Lung (tissue), 12 donors: ENCODE data around the gene LIPC. TPM values are rescaled to one million over a fixed set of nuclear protein-coding genes. Genes with fewer than 3 reads are reported as not detected.

Experiments
- ATAC-seq: fragments of 200-7000 bp; cut with Tn5 transposase; one replicate; pipeline ENCODE4 v1.9.1; 2020; ENCODE audit warnings: moderate number of reproducible peaks; ENCODE audit not compliant: insufficient read depth, low FRiP score
- DNase-seq, 3 donors: peaks; one replicate each; pipeline ENCODE4 v3.0.0-alpha.2; 2013 to 2017
- H3K27ac ChIP-seq, 2 donors: one replicate each; pipeline ENCODE4 v1.5.1; 2013; ENCODE audit warnings: mild to moderate bottlenecking in 2 of 2, moderate library complexity in 2 of 2, control low read depth in 1 of 2, inconsistent platforms in 1 of 2, low read depth in 1 of 2, low read length in 1 of 2
- H3K27me3 ChIP-seq, 3 donors: one replicate each; pipeline ENCODE4 v1.5.1; 2013; ENCODE audit warnings: low read length in 2 of 3; ENCODE audit not compliant: control insufficient read depth in 3 of 3, insufficient read depth in 3 of 3
- H3K36me3 ChIP-seq, 4 donors: one replicate each; pipeline ENCODE4 v1.5.1; 2013; ENCODE audit warnings: low read length in 4 of 4, mild to moderate bottlenecking in 1 of 4, moderate library complexity in 1 of 4; ENCODE audit not compliant: control insufficient read depth in 4 of 4, insufficient read depth in 4 of 4
- H3K4me1 ChIP-seq, 5 donors: one replicate each; pipeline ENCODE4 v1.5.1; 2013; ENCODE audit warnings: low read length in 5 of 5, mild to moderate bottlenecking in 2 of 5, moderate library complexity in 1 of 5; ENCODE audit not compliant: control insufficient read depth in 5 of 5, insufficient read depth in 5 of 5
- H3K4me3 ChIP-seq: one replicate; pipeline ENCODE4 v1.5.1; 2013; ENCODE audit warnings: mild to moderate bottlenecking, control low read depth, moderate library complexity
- H3K9ac ChIP-seq, 2 donors: one replicate each; pipeline ENCODE4 v1.5.1; 2013; ENCODE audit warnings: low read length in 2 of 2, control low read depth in 1 of 2; ENCODE audit not compliant: insufficient read depth in 1 of 2
- H3K9me3 ChIP-seq, 4 donors: one replicate each; pipeline ENCODE4 v1.5.1; 2013; ENCODE audit warnings: low read length in 3 of 4, mild to moderate bottlenecking in 1 of 4, moderate library complexity in 1 of 4; ENCODE audit not compliant: control insufficient read depth in 4 of 4, insufficient read depth in 3 of 4
- WGBS, 2 donors: extraction: QIAGEN DNeasy Blood & Tissue Kit; methylation state at CpG; one replicate each; pipeline ENCODE4 v1.1.7; 2013; 5-methylcytosine and 5-hydroxymethylcytosine counted together
- polyA plus RNA-seq, 2 donors: library from polyadenylated mRNA; stranded (reverse); fragments of 200-250 nt; gene quantifications; one replicate each; pipeline ENCODE4 v1.2.1, GENCODE V29; 2013
- total RNA-seq, 2 donors: library from RNA; depleted of rRNA in 1 of 2; stranded (reverse); fragments of >200 nt in 1 of 2; gene quantifications; one replicate each; pipeline ENCODE4 v1.2.1, GENCODE V29; 2014 to 2021
- TF ChIP-seq, protein P1 (sequence below): IDR thresholded peaks from 2 replicates; pipeline ENCODE4 v1.5.1; 2012; ENCODE audit warnings: mild to moderate bottlenecking; ENCODE audit errors: control extremely low read depth, extremely low read depth
- donor health status: control.
- donor health status: control.
- donor health status: Bipolar disorder and iron deficiency.
- donor health status: healthy.
- donor health status: DM: yes; HTN: yes; CAD: no.

Gene LIPC
- total and polyA plus RNA-seq, 4 donors, result 0.20 to 0.57 (median 0.40) TPM

DNA sequence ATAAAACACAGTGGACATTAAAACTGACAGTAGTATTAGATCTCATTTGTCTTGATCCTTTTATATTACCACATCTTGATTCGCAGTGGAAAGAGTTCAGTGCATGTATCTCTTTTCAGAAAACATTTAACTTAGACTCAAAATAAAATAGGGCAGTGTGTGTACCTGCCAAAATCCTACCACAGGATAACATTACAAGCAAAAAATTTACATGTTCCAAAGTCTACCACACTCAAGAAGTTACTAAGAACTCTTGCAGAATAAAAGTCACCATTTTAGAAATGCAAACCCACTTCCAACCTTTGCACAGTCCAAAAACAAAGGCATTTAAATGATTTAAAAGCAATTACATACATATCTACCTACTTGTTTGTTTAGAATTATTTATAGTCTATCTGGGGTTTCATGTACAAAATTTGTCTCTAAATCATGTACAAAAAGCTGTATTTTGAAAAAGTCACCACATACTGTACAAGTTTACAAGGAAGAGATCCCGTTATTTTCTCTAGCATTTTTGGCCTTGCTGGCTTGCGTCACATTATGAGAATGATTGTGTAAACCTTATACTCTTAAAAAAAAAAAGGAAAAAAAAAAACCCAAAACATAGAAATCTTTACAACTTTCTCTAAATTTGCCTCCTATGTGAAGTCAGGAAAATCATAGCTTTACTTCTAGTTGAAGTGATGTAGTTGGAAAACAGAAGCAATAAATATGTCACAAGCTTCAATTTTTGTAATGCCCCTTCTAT, 163.9 kb downstream of the LIPC start:
- Histone ChIP-seq H3K9ac (no peak overlapping the region), H3K27me3 (no peaks in the 10 kb centered on the region), H3K9me3 (no peaks in the 10 kb centered on the region), H3K4me3 (no peak overlapping the region), H3K4me1 (no peaks in the 10 kb centered on the region), H3K27ac (no peak overlapping the region), H3K36me3 (peaks cover 0 to 19% (median 4%) of the 10 kb centered on the region in 4 donors)
- DNase-seq (no peak), ATAC-seq (no peak)
- 59 to 82% methylated on average over 3 of the region's 3 CpGs for WGBS, 2 donors
- TF ChIP-seq, protein P1, sequence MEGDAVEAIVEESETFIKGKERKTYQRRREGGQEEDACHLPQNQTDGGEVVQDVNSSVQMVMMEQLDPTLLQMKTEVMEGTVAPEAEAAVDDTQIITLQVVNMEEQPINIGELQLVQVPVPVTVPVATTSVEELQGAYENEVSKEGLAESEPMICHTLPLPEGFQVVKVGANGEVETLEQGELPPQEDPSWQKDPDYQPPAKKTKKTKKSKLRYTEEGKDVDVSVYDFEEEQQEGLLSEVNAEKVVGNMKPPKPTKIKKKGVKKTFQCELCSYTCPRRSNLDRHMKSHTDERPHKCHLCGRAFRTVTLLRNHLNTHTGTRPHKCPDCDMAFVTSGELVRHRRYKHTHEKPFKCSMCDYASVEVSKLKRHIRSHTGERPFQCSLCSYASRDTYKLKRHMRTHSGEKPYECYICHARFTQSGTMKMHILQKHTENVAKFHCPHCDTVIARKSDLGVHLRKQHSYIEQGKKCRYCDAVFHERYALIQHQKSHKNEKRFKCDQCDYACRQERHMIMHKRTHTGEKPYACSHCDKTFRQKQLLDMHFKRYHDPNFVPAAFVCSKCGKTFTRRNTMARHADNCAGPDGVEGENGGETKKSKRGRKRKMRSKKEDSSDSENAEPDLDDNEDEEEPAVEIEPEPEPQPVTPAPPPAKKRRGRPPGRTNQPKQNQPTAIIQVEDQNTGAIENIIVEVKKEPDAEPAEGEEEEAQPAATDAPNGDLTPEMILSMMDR, result no peak

GRCh38 chr15:58597943-58598828, 166.4 kb downstream of the LIPC start:
- Histone ChIP-seq H3K27me3 (no peaks in the 10 kb centered on the region), H3K4me1 (peaks cover 0 to 1% (median 0%) of the 10 kb centered on the region in 5 donors), H3K4me3 (no peak overlapping the region), H3K9ac (no peak overlapping the region), H3K27ac (no peak overlapping the region), H3K36me3 (peaks cover 2 to 23% (median 13%) of the 10 kb centered on the region in 4 donors), H3K9me3 (no peaks in the 10 kb centered on the region)
- ATAC-seq (no peak), DNase-seq (no peak)
- TF ChIP-seq, protein P1, result no peak
- WGBS, 2 donors, result 77 to 86% methylated on average over 4 of the region's 4 CpGs

GRCh38 chr15:58598829-58599210, 167.0 kb downstream of the LIPC start:
- DNase-seq, result no peak
- 78 to 96% methylated on average over 4 of the region's 4 CpGs for WGBS, 2 donors
- TF ChIP-seq, protein P1, result no peak
- peak; percentile 27 for ATAC-seq
- H3K9ac ChIP-seq, result no peak overlapping the region
- no peaks in the 10 kb centered on the region for H3K27me3 ChIP-seq
- H3K9me3 ChIP-seq, result no peaks in the 10 kb centered on the region
- peaks cover 0 to 2% (median 0%) of the 10 kb centered on the region in 5 donors for H3K4me1 ChIP-seq
- H3K27ac ChIP-seq, result no peak overlapping the region
- H3K4me3 ChIP-seq, result no peak overlapping the region
- peaks cover 2 to 23% (median 13%) of the 10 kb centered on the region in 4 donors for H3K36me3 ChIP-seq
